AG10803 (cell line): ENCODE results near the gene KPNA3.
"Not testable (repeated sequence)": the region's sequence is repeated elsewhere in the genome, so short reads cannot be mapped to it uniquely, and the experiment has no call there.

ENCODE experiments used
- DNase-seq: peaks from one replicate; pipeline ENCODE4 v3.0.0; 2010; ENCODE audit warnings: low read depth
- H3K4me3 ChIP-seq: 2 replicates; pipeline ENCODE4 v1.5.1; 2011; ENCODE audit warnings: mild to moderate bottlenecking, low read length, control low read depth
- TF ChIP-seq, protein P1 (sequence below): conservative IDR thresholded peaks from 2 replicates; pipeline ENCODE4 v1.5.1; 2011; ENCODE audit warnings: mild to moderate bottlenecking, low read length, control low read depth, inconsistent platforms

KPNA3 gene

GRCh38 chr13:49711218-49711863, 81.1 kb downstream of the KPNA3 start:
- no peak overlapping the region for H3K4me3 ChIP-seq
- TF ChIP-seq, protein P1, sequence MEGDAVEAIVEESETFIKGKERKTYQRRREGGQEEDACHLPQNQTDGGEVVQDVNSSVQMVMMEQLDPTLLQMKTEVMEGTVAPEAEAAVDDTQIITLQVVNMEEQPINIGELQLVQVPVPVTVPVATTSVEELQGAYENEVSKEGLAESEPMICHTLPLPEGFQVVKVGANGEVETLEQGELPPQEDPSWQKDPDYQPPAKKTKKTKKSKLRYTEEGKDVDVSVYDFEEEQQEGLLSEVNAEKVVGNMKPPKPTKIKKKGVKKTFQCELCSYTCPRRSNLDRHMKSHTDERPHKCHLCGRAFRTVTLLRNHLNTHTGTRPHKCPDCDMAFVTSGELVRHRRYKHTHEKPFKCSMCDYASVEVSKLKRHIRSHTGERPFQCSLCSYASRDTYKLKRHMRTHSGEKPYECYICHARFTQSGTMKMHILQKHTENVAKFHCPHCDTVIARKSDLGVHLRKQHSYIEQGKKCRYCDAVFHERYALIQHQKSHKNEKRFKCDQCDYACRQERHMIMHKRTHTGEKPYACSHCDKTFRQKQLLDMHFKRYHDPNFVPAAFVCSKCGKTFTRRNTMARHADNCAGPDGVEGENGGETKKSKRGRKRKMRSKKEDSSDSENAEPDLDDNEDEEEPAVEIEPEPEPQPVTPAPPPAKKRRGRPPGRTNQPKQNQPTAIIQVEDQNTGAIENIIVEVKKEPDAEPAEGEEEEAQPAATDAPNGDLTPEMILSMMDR = no peak
- peak; percentile 37 for DNase-seq

DNA sequence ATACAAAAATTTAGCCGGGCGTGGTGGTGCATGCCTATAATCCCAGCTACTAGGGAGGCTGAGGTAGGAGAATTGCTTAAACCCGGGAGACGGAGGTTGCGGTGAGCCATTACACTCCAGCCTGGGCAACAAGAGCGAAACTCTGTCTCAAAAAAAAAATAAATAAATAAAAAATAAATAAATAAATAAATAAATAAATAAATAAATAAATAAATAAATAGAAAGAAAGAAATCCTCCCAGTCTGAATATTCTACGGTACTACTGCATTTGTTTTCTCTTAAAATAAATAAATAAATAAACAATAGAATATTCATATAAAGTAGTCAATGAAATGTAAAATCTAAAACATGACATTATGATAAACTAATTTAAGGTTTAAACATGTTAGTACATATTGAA, 88.2 kb downstream of the KPNA3 start:
- DNase-seq = not testable (repeated sequence)

DNA sequence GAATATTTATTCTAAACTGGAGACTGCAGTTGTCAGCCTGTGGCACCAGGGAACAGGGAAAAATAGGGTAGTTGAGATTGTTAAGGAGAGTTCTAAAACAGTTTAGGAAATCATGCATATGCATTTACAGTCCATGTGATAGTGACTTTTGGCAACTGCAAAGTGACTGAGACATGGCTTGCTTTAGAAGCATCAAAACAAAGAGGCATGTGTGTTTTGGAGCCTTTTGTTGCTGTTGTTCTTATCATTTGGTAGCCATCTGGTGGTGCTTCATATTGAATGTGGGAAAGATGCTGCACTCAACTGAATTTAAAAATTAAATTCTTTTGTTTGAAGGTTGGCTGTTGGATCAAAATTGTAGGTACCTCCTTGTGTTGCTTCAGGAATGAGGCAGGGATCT, 91.0 kb downstream of the KPNA3 start:
- TF ChIP-seq, protein P1 = no peak
- DNase-seq = no peak
- H3K4me3 ChIP-seq = no peak overlapping the region

More for the DNA sequence above, 88.2 kb downstream of the KPNA3 start:
- H3K4me3 ChIP-seq = not testable (repeated sequence)

DNA sequence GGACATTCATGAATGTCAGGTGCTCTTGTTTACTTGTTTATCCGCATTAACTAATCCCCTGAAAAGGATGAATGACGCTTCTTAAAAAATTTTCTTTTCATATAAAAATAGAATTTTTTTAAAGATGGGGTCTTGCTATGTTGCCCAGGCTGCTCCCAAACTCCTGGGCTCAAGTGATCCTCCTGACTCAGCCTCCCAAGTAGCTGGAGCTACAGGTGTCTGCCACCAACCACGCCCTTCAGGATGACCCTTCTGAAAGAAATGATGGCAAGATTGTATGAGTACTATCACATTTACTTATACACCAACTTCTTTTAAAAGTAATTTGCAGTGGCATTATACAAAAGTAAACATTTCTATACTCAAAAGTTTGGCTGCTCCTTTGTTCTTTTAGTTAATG, 95.0 kb downstream of the KPNA3 start:
- TF ChIP-seq, protein P1 = no peak
- no peak for DNase-seq
- no peak overlapping the region for H3K4me3 ChIP-seq

DNA sequence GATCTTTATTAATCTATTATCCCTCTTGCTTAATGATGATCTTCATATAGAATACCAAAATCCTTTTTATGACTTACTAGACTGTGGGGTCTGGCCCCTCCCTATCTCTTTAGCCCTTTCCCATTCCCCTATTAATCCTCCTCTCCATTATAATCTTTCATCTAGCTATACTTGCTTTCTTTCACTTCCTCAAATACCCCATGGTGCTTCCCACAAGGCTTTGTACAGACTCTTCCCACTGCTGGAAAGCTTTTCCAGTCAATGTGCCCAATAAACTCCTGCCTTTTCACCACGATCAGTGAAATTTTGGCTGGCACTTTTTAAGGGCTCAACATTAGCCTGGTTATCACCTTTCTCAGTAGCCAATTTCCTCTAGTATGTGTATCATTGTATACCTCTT, 98.0 kb downstream of the KPNA3 start:
- H3K4me3 ChIP-seq = no peak overlapping the region
- TF ChIP-seq, protein P1 = no peak
- no peak for DNase-seq

- H3K4me3 ChIP-seq = no peak overlapping the region
- TF ChIP-seq, protein P1 = no peak
- DNase-seq = no peak
Observed at GRCh38 chr13:49693877-49694276, 98.6 kb downstream of the KPNA3 start.

DNA sequence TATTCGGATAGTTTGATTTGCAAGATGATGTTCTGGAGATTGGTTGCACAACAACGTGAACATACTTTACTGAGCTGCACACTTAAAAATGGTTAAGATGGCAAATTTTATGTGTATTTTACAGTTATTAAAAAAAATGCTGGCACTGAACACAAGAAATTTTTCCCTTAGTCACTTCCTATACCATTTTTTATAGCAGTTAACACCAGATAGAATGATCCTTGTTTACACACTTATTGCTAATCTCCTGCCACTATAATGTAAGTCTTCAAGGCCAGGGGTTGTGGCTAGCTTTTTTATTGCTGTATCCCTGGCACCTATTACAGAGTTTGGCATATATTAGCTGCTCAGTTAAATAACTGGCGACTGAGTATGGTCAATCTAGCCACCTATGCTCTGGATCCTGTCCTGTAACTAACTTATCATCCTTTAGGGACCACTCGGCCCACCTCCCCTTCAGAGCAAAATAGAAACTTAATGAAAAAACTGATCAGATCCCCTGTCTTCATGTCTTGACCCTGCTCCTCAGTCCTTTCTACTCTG, 99.2 kb downstream of the KPNA3 start:
- DNase-seq = peak; percentile 23
- H3K4me3 ChIP-seq = no peak overlapping the region
- TF ChIP-seq, protein P1 = no peak
